Heart left ventricle (tissue), 16 donors: ENCODE measurements around the gene OBSL1. TPM values are rescaled to one million over a fixed set of nuclear protein-coding genes. Genes with fewer than 3 reads are reported as not detected.

ENCODE experiments used
- ATAC-seq, 4 donors: fragments of 200-7000 bp; cut with Tn5 transposase; one replicate each; pipeline ENCODE4 v1.9.1; 2020 to 2022; ENCODE audit warnings: moderate library complexity in 4 of 4, mild to moderate bottlenecking in 3 of 4, moderate number of reproducible peaks in 1 of 4
- DNase-seq, 5 donors: peaks; one replicate each; pipeline ENCODE4 v3.0.0-alpha.2; 2020
- H3K27ac ChIP-seq, 12 donors: fragments of 200-600 bp; sonication (generic) in 4 of 12; one replicate each; pipeline versions ENCODE4 v1.5.0 to v1.8.0; 2016 to 2022; ENCODE audit warnings: mild to moderate bottlenecking in 2 of 12
- H3K27me3 ChIP-seq, 9 donors: fragments of 200-600 bp; sonication (generic) in 2 of 9; one replicate each; pipeline versions ENCODE4 v1.5.1 to v1.8.0; 2016 to 2022; ENCODE audit warnings: mild to moderate bottlenecking in 3 of 9
- H3K36me3 ChIP-seq, 9 donors: fragments of 200-600 bp; sonication (generic) in 2 of 9; one replicate each; pipeline versions ENCODE4 v1.5.0 to v1.8.0; 2018 to 2022; ENCODE audit warnings: mild to moderate bottlenecking in 2 of 9
- H3K4me1 ChIP-seq, 12 donors: fragments of 200-600 bp; sonication (generic) in 4 of 12; one replicate each; pipeline versions ENCODE4 v1.5.0 to v1.8.0; 2016 to 2022; ENCODE audit warnings: mild to moderate bottlenecking in 3 of 12
- H3K4me3 ChIP-seq, 12 donors: fragments of 200-600 bp; sonication (generic) in 4 of 12; one replicate each; pipeline versions ENCODE4 v1.5.0 to v1.8.0; 2017 to 2022; ENCODE audit warnings: mild to moderate bottlenecking in 9 of 12, moderate library complexity in 4 of 12
- H3K9me3 ChIP-seq, 12 donors: fragments of 200-600 bp; sonication (generic) in 4 of 12; one replicate each; pipeline versions ENCODE4 v1.5.0 to v1.8.0; 2016 to 2022; ENCODE audit warnings: mild to moderate bottlenecking in 1 of 12
- CTCF ChIP-seq, 12 donors: fragments of 200-600 bp; sonication (generic) in 4 of 12; IDR thresholded peaks; one replicate each; pipeline versions ENCODE4 v1.5.0 to v1.8.0; 2018 to 2022; ENCODE audit warnings: antibody characterized with exemption in 12 of 12, mild to moderate bottlenecking in 5 of 12
- POLR2A ChIP-seq, 2 donors: fragments of 450-650 bp; IDR thresholded peaks; one replicate each; pipeline ENCODE4 v1.6.1; 2017; ENCODE audit warnings: antibody characterized with exemption in 2 of 2, mild to moderate bottlenecking in 2 of 2, moderate library complexity in 2 of 2
- WGBS, 4 donors: extraction: QIAGEN DNeasy Blood & Tissue Kit in 2 of 4; methylation state at CpG; one replicate each; pipeline versions ENCODE4 v1.1.5 to v1.1.7; 2013 to 2018; 5-methylcytosine and 5-hydroxymethylcytosine counted together
- intact Hi-C, 10 donors: fragments of 100-400 bp; cut with DNase I; formaldehyde crosslinking; loops; one replicate each; pipeline versions ENCODE4 v1.11.1 to v1.14.2; 2022
- long read RNA-seq, 3 donors: library from polyadenylated mRNA; unstranded; transcript quantifications; one replicate each; pipeline ENCODE4 v2.0.0, GENCODE V29; 2020 to 2021
- polyA plus RNA-seq, 2 donors: library from polyadenylated mRNA; stranded (reverse); fragments of 200-250 nt; gene quantifications; one replicate each; pipeline ENCODE4 v1.2.3, GENCODE V29; 2013
- total RNA-seq, 9 donors: library from RNA; depleted of rRNA in 2 of 9; stranded (reverse); fragments of >200 nt in 2 of 9; fragmentation: NEBNext Ultra II Directional in 3 of 9; extraction: Animal tissue kit (Norgen Biotek cat#: 25700) in 3 of 9; gene quantifications; one replicate each; pipeline versions ENCODE4 v1.1.0 to v1.2.4, GENCODE V29; 2016 to 2023
- donor health status: ischemic (EF 13 %, LVEDD 7.1; RV severe dilation, severe dysfunction).
- donor health status: healthy with polysubstance abuse.
- donor health status: DM: no; HTN: yes; CAD: no.
- donor health status: DM: no; HTN: no; CAD: no.
- donor health status: ischemic (EF 25% LVEDD 6.9; RV normal size, moderate dysfunction).
- donor health status: ischemic (EF 25% LVEDD 5.7; RV mildly dilated, moderate dysfunction).
- donor health status: healthy.
- donor health status: DM: yes; HTN: yes; CAD: no.
- donor health status: ischemic (EF 35%, LVEDD 5.7; RV mildly dilated, moderate dysfunction).
- donor health status: nonischemic (EF 11% LVEDD 7.7; RV severe dilation, severe dysfunction).
- donor health status: DM: yes; HTN: yes; CAD: no.
- donor health status: PGD.
- donor health status: ischemic (EF 29% LVEDD 5.4; RV normal size, mild dysfunction).
- donor health status: nonischemic (EF 23%, LVEDD 6.1; RV moderate dilation, normal function).

OBSL1 gene
- total RNA-seq (100 to 1,000 TPM; 149 to 230 (median 178) TPM), polyA plus RNA-seq (100 to 1,000 TPM in 1 of 2 donors, 10 to 100 TPM in 1; 88.1 to 177 TPM)
- long read RNA-seq, donor 1, full-length matches to known transcripts, result 83 of 285 reads
- long read RNA-seq, donor 1, partial matches to known transcripts, result 155 of 285 reads
- long read RNA-seq, donor 1, other reads (novel, unspliced or antisense), result 47 of 285 reads
- long read RNA-seq, donor 2, full-length matches to known transcripts, result 51 of 306 reads
- long read RNA-seq, donor 2, partial matches to known transcripts, result 178 of 306 reads
- long read RNA-seq, donor 2, other reads (novel, unspliced or antisense), result 77 of 306 reads
- long read RNA-seq, donor 3, full-length matches to known transcripts, result 93 of 261 reads
- long read RNA-seq, donor 3, partial matches to known transcripts, result 116 of 261 reads
- long read RNA-seq, donor 3, other reads (novel, unspliced or antisense), result 52 of 261 reads

- Histone ChIP-seq H3K27ac (peak within 1 kb of the TSS; percentile 71 to 96 (median 90)), H3K4me3 (peak within 1 kb of the TSS; percentile 50 to 92 (median 68)), H3K9me3 (no peaks in the 10 kb centered on the region), H3K4me1 (peaks cover 0 to 33% (median 10%) of the 10 kb centered on the region in 12 donors), H3K36me3 (peaks cover 0 to 24% (median 7%) of the 10 kb centered on the region in 9 donors), H3K27me3 (peaks cover 0 to 30% (median 0%) of the 10 kb centered on the region in 9 donors)
- intact Hi-C loops, result loop anchor here in 4 of 10 donors (1.0 to 5.0 kb wide), 5 partner anchors 25 to 61 kb away; partner anchors contain the start of genes STK11IP (in 2 of the 4) and SLC4A3 (in 1 of the 4)
- TF ChIP-seq POLR2A (IDR thresholded peaks at IDR 0.05) (peak in 1 of 2 donors; percentile 39), CTCF (IDR thresholded peaks at IDR 0.05) (peak in 1 of 12 donors; percentile 15)
- peak; percentile 83 to 93 (median 91) for DNase-seq
- 5 to 14% (median 9%) methylated on average over 19 to 42 of the region's 42 CpGs for WGBS, 4 donors
- peak; percentile 83 to 91 (median 84) for ATAC-seq
Measured at GRCh38 chr2:219571311-219572236, at the start of gene OBSL1. Gene OBSL1 (minus strand): TSS chr2:219571539. CDS start chr2:219571232, 307 bp downstream.

GRCh38 chr2:219620546-219620945 lies 49.2 kb upstream of the OBSL1 start:
- no peak for TF ChIP-seq POLR2A (IDR thresholded peaks at IDR 0.05)
- TF ChIP-seq CTCF (IDR thresholded peaks at IDR 0.05), result no peak
- H3K4me3 ChIP-seq, result no peak overlapping the region
- DNase-seq (no peak), ATAC-seq (no peak)
- H3K27ac ChIP-seq, result no peak overlapping the region
- WGBS, 4 donors, result 75 to 86% (median 85%) methylated on average over 6 of the region's 6 CpGs
- intact Hi-C loops, result loop anchor here in 1 of 10 donors (10.0 kb wide), 1 partner anchor 216 kb away; no protein-coding TSS in a partner anchor
- no peaks in the 10 kb centered on the region for H3K27me3 ChIP-seq
- peaks cover 0 to 11% (median 0%) of the 10 kb centered on the region in 9 donors for H3K36me3 ChIP-seq
- no peaks in the 10 kb centered on the region for H3K9me3 ChIP-seq
- peaks cover 0 to 62% (median 19%) of the 10 kb centered on the region in 12 donors for H3K4me1 ChIP-seq

- no peak overlapping the region for H3K4me3 ChIP-seq
- no peaks in the 10 kb centered on the region for H3K27me3 ChIP-seq
- DNase-seq, result no peak
- 42 to 50% (median 46%) methylated on average over 4 of the region's 4 CpGs for WGBS, 4 donors
- no peak for ATAC-seq
- no peak overlapping the region for H3K27ac ChIP-seq
- peaks cover 0 to 55% (median 17%) of the 10 kb centered on the region in 12 donors for H3K4me1 ChIP-seq
- H3K9me3 ChIP-seq, result no peaks in the 10 kb centered on the region
- TF ChIP-seq CTCF (IDR thresholded peaks at IDR 0.05), result peak in 1 of 12 donors; percentile 9
- no peak for TF ChIP-seq POLR2A (IDR thresholded peaks at IDR 0.05)
- intact Hi-C loops, result no loop called here
- peaks cover 0 to 24% (median 12%) of the 10 kb centered on the region in 9 donors for H3K36me3 ChIP-seq
Measured at GRCh38 chr2:219619235-219619634, 47.9 kb upstream of the OBSL1 start.
